GM18507 (cell line): ENCODE measurements around the gene PCK2.
A peak's percentile ranks its signal among the peaks of the same experiment; 100 is the strongest.

ENCODE experiments used
- DNase-seq: peaks from one replicate; pipeline ENCODE4 v3.0.0; 2011; ENCODE audit warnings: low read depth; ENCODE audit not compliant: insufficient read length; ENCODE audit errors: extremely low spot score
- FAIRE-seq: peaks from 2 replicates; lab custom pipeline; 2011; peaks lifted over from hg19 to GRCh38; lab: Jason Lieb, UNC

The PCK2 gene

GRCh38 chr14:24110060-24110459, 15.9 kb downstream of the PCK2 start:
- DNase-seq = no peak
- no peak for FAIRE-seq

- FAIRE-seq (no peak), DNase-seq (no peak)
These were observed 16.4 kb downstream of the PCK2 start for GRCh38 chr14:24110523-24110922.

GRCh38 chr14:24113379-24113800, 19.3 kb downstream of the PCK2 start:
- FAIRE-seq = no peak
- DNase-seq = no peak

GRCh38 chr14:24113801-24114531, 19.9 kb downstream of the PCK2 start:
- FAIRE-seq (no peak), DNase-seq (no peak)

GRCh38 chr14:24114532-24115421, 20.7 kb downstream of the PCK2 start, which contains the start of the genes DCAF11 and NRL:
DCAF11 (plus strand) TSS chr14:24114777; CDS start chr14:24115595, 818 bp downstream.
NRL (minus strand) TSS chr14:24114949; CDS start chr14:24082848, 32,101 bp downstream.
- FAIRE-seq = peak; percentile 99
- peak; percentile 92 for DNase-seq

- no peak for DNase-seq
- FAIRE-seq = no peak
These were observed 21.5 kb downstream of the PCK2 start for GRCh38 chr14:24115422-24116127.

- DNase-seq (no peak), FAIRE-seq (no peak)
These were observed 22.2 kb downstream of the PCK2 start for GRCh38 chr14:24116128-24116814.

- FAIRE-seq (no peak), DNase-seq (no peak)
These were observed 23.1 kb downstream of the PCK2 start for GRCh38 chr14:24117179-24117578.

- DNase-seq (no peak), FAIRE-seq (no peak)
These were observed 25.6 kb downstream of the PCK2 start for GRCh38 chr14:24119691-24120090.

GRCh38 chr14:24121210-24121609, 27.1 kb downstream of the PCK2 start:
- no peak for FAIRE-seq
- DNase-seq = no peak

GRCh38 chr14:24122416-24122815, 28.3 kb downstream of the PCK2 start:
- FAIRE-seq = no peak

GRCh38 chr14:24122898-24123297, 28.8 kb downstream of the PCK2 start:
- no peak for FAIRE-seq
- no peak for DNase-seq

More at GRCh38 chr14:24122416-24122815, 28.3 kb downstream of the PCK2 start:
- no peak for DNase-seq

GRCh38 chr14:24123424-24124417, 29.6 kb downstream of the PCK2 start:
- FAIRE-seq (peak; percentile 51), DNase-seq (no peak)

- DNase-seq = no peak
- FAIRE-seq = no peak
These were observed 32.8 kb downstream of the PCK2 start for GRCh38 chr14:24126939-24127338.

- DNase-seq (no peak), FAIRE-seq (no peak)
These were observed 33.6 kb downstream of the PCK2 start for GRCh38 chr14:24127673-24128072.

- no peak for FAIRE-seq
- DNase-seq = no peak
These were observed 35.4 kb downstream of the PCK2 start for GRCh38 chr14:24129410-24129998.

- DNase-seq = no peak
These were observed 36.2 kb downstream of the PCK2 start, which contains the start of gene FITM1 for GRCh38 chr14:24130380-24130716. FITM1 (plus strand) TSS chr14:24130659; CDS start chr14:24131564, 905 bp downstream.

More at GRCh38 chr14:24130380-24130716, 36.2 kb downstream of the PCK2 start, which contains the start of gene FITM1:
- no peak for FAIRE-seq
